ENCODE measurements around the gene MTUS2.

- TF ChIP-seq CTCF (IDR thresholded peaks at IDR 0.05; ENCODE audit: poor library complexity) (no peak), EZH2 (IDR thresholded peaks at IDR 0.05; ENCODE audit: borderline replicate concordance) (no peak), EZH2phosphoT487 (IDR thresholded peaks at IDR 0.05; ENCODE audit: low read depth, severe bottlenecking, unreplicated experiment) (no peak)
Measured at GRCh38 chr13:29271606-29272005, 451.5 kb downstream of the MTUS2 start.

Measured in hepatocyte (in vitro differentiated cells).